Vein endothelial cell (primary cell): ENCODE measurements around the gene DCTPP1. TPM values are rescaled to one million over a fixed set of nuclear protein-coding genes. Genes with fewer than 3 reads are reported as not detected.
A peak's percentile ranks its signal among the peaks of the same experiment; 100 is the strongest.

Source experiments
- small RNA-seq: library from RNA; depleted of rRNA; stranded (forward); fragments of <200 nt; gene quantifications from one replicate; pipeline ENCODE3, GENCODE V24; 2012
- total RNA-seq: library from RNA; depleted of rRNA; stranded (reverse); fragments of >200 nt; gene quantifications from 2 replicates; pipeline ENCODE4 v1.2.3, GENCODE V29; 2012

The DCTPP1 gene
- 39.8 and 51.2 TPM in 2 replicates for total RNA-seq

GRCh38 chr16:30429678-30430427 lies at the start of gene DCTPP1:
DCTPP1 (minus strand) TSS chr16:30430030; CDS start chr16:30429980, 50 bp downstream.

GRCh38 chr16:30472328-30472942 lies 42.6 kb upstream of the DCTPP1 start, which contains the start of gene ITGAL:
ITGAL (plus strand) TSS chr16:30472742; CDS start chr16:30472838, 96 bp downstream.

GRCh38 chr16:30445408-30446202 lies 15.8 kb upstream of the DCTPP1 start, which contains the start of gene SEPHS2:
SEPHS2 (minus strand) TSS chr16:30445874; CDS start chr16:30445727, 147 bp downstream.

GRCh38 chr16:30407102-30407803 lies 22.6 kb downstream of the DCTPP1 start, which contains the start of gene ZNF771:
ZNF771 (plus strand) TSS chr16:30407606; CDS start chr16:30408054, 448 bp downstream.

GRCh38 chr16:30395155-30395991 lies 34.5 kb downstream of the DCTPP1 start, which contains the start of gene ZNF48:
ZNF48 (plus strand) TSS chr16:30395420; CDS start chr16:30395795, 375 bp downstream.

GRCh38 chr16:30382111-30382881 lies 47.5 kb downstream of the DCTPP1 start, which contains the start of gene SEPTIN1:
SEPTIN1 (minus strand) TSS chr16:30382561; CDS start chr16:30382542, 19 bp downstream.

GRCh38 chr16:30374538-30374937 lies 55.3 kb downstream of the DCTPP1 start, which contains the start of gene MYL11:
MYL11 (plus strand) TSS chr16:30374802; CDS start chr16:30374858, 56 bp downstream.

Small RNA genes lying within 50 kb of the gene (small RNA-seq; reads per million reads assigned to genes)
- gene RF00019 = not detected
- 8.7 reads per million, percentile 95 among the genes with 10 or more reads in this experiment for gene RF00406

Other genes with a start within 250 kb of the DCTPP1 start
- gene CORO1A, start 246.4 kb downstream of the DCTPP1 start, total RNA-seq = 5.6 and 6.8 TPM in 2 replicates
- 96.4 and 190 TPM in 2 replicates for gene BOLA2B, start 236.4 kb downstream of the DCTPP1 start, total RNA-seq
- 31.4 and 50.0 TPM in 2 replicates for gene SLX1A, start 236.2 kb downstream of the DCTPP1 start, total RNA-seq
- 12.4 and 13.7 TPM in 2 replicates for gene SULT1A3, start 230.8 kb downstream of the DCTPP1 start, total RNA-seq
- gene NPIPB13, start 181.6 kb downstream of the DCTPP1 start, total RNA-seq = 0.96 and 3.6 TPM in 2 replicates
- gene CD2BP2, start 74.7 kb downstream of the DCTPP1 start, total RNA-seq = 40.5 and 43.7 TPM in 2 replicates
- 45.6 and 48.0 TPM in 2 replicates for gene TBC1D10B, start 59.5 kb downstream of the DCTPP1 start, total RNA-seq
- gene MYL11, start 55.2 kb downstream of the DCTPP1 start, total RNA-seq = not detected in 2 replicates
- not detected in 2 replicates for gene SEPTIN1, start 47.5 kb downstream of the DCTPP1 start, total RNA-seq
- 18.9 and 30.4 TPM in 2 replicates for gene ZNF48, start 34.6 kb downstream of the DCTPP1 start, total RNA-seq
- gene ZNF771, start 22.4 kb downstream of the DCTPP1 start, total RNA-seq = 9.3 and 14.7 TPM in 2 replicates
- gene SEPHS2, start 15.8 kb upstream of the DCTPP1 start, total RNA-seq = 10.8 and 12.1 TPM in 2 replicates
- not detected in 2 replicates for gene ITGAL, start 42.7 kb upstream of the DCTPP1 start, total RNA-seq
- gene ZNF768, start 96.5 kb upstream of the DCTPP1 start, total RNA-seq = 25.3 and 32.0 TPM in 2 replicates
- gene ZNF747, start 104.8 kb upstream of the DCTPP1 start, total RNA-seq = 9.5 and 11.7 TPM in 2 replicates
- 10.5 and 10.6 TPM in 2 replicates for gene ZNF764, start 128.3 kb upstream of the DCTPP1 start, total RNA-seq
- gene ZNF688, start 141.7 kb upstream of the DCTPP1 start, total RNA-seq = 5.2 and 6.2 TPM in 2 replicates
- gene ZNF785, start 155.7 kb upstream of the DCTPP1 start, total RNA-seq = 12.7 and 13.0 TPM in 2 replicates
- gene ZNF689, start 180.4 kb upstream of the DCTPP1 start, total RNA-seq = 7.2 and 7.9 TPM in 2 replicates
- gene PRR14, start 220.9 kb upstream of the DCTPP1 start, total RNA-seq = 11.4 and 15.7 TPM in 2 replicates
- gene FBRS, start 228.4 kb upstream of the DCTPP1 start, total RNA-seq = 31.4 and 40.1 TPM in 2 replicates